SK-N-SH (cell line): ENCODE data around the gene ZAP70. TPM values are rescaled to one million over a fixed set of nuclear protein-coding genes. Genes with fewer than 3 reads are reported as not detected.

Source experiments
- CTCF ChIA-PET: fragments of 300-600, 350-600 bp; formaldehyde crosslinking; extraction: SDS; loops from one replicate; lab custom pipeline; 2021; lab: Yijun Ruan, JAX
- POLR2A ChIA-PET: fragments of 350-600 bp; sonication (Branson Sonifier 250); formaldehyde crosslinking; extraction: SDS; loops from one replicate; lab custom pipeline; 2020; ENCODE audit warnings: antibody characterized with exemption, inconsistent platforms; lab: Yijun Ruan, JAX
- DNase-seq: peaks from one replicate; pipeline ENCODE4 v3.0.0; 2012
- H2AFZ ChIP-seq: fragments of 200-600 bp; sonication (generic); 2 replicates; pipeline ENCODE4 v1.8.1; 2016; ENCODE audit warnings: antibody characterized with exemption, mild to moderate bottlenecking, low read depth
- H3F3A ChIP-seq: fragments of 200-600 bp; sonication (generic); replicated peaks from 2 replicates; pipeline ENCODE3; 2016; ENCODE audit warnings: antibody characterized with exemption, mild to moderate bottlenecking; ENCODE audit not compliant: insufficient read depth
- H3K27ac ChIP-seq, 2 experiments: fragments of 200-500 bp in 1 of 2; fragments of 200-600 bp in 1 of 2; sonication (Bioruptor generic) in 1 of 2; sonication (generic), shearing (Covaris generic) in 1 of 2; 2 replicates each; pipeline versions ENCODE4 v1.5.1 to v1.6.1; 2014 to 2016; ENCODE audit warnings: low read depth in 2 of 2, inconsistent platforms in 1 of 2, low read length in 1 of 2, mild to moderate bottlenecking in 1 of 2, mixed read lengths in 1 of 2
- H3K27me3 ChIP-seq: fragments of 200-600 bp; sonication (generic), shearing (Covaris generic); 2 replicates; pipeline ENCODE4 v1.6.1; 2016; ENCODE audit warnings: mixed run types; ENCODE audit not compliant: insufficient read depth
- H3K36me3 ChIP-seq, 2 experiments: fragments of 200-500 bp in 1 of 2; fragments of 200-600 bp in 1 of 2; sonication (Bioruptor generic) in 1 of 2; sonication (generic) in 1 of 2; replicated peaks in 1 of 2; 2 replicates each; pipeline versions ENCODE3 to v1.5.1; 2014 to 2016; ENCODE audit warnings: low read length in 1 of 2, mild to moderate bottlenecking in 1 of 2; ENCODE audit not compliant: insufficient read depth in 2 of 2, control insufficient read depth in 1 of 2
- H3K4me1 ChIP-seq, 2 experiments: fragments of 200-500 bp in 1 of 2; fragments of 200-600 bp in 1 of 2; sonication (Bioruptor generic) in 1 of 2; sonication (generic), shearing (Covaris generic) in 1 of 2; 2 replicates each; pipeline versions ENCODE4 v1.5.1 to v1.6.1; 2014 to 2016; ENCODE audit warnings: low read depth in 1 of 2, low read length in 1 of 2, mixed run types in 1 of 2; ENCODE audit not compliant: insufficient read depth in 2 of 2, control insufficient read depth in 1 of 2
- H3K4me2 ChIP-seq: fragments of 200-600 bp; sonication (generic), shearing (Covaris generic); 2 replicates; pipeline ENCODE4 v1.6.1; 2017; ENCODE audit warnings: mixed run types
- H3K4me3 ChIP-seq, 2 experiments: fragments of 200-500 bp in 1 of 2; fragments of 200-600 bp in 1 of 2; sonication (Bioruptor generic) in 1 of 2; sonication (generic), shearing (Covaris generic) in 1 of 2; 2 replicates each; pipeline versions ENCODE4 v1.5.1 to v1.8.1; 2014 to 2016; ENCODE audit warnings: low read depth in 2 of 2, inconsistent platforms in 1 of 2, low read length in 1 of 2, mild to moderate bottlenecking in 1 of 2, mixed read lengths in 1 of 2, moderate library complexity in 1 of 2
- H3K79me2 ChIP-seq: fragments of 200-600 bp; sonication (generic); 2 replicates; pipeline ENCODE4 v1.8.1; 2017; ENCODE audit warnings: mild to moderate bottlenecking; ENCODE audit not compliant: insufficient read depth
- H3K9ac ChIP-seq: fragments of 200-600 bp; sonication (generic); 2 replicates; pipeline ENCODE4 v1.6.1; 2017; ENCODE audit warnings: mixed run types
- H3K9me2 ChIP-seq: fragments of 200-600 bp; sonication (generic); 2 replicates; pipeline ENCODE4 v1.6.1; 2017; ENCODE audit warnings: mixed run types
- H3K9me3 ChIP-seq: fragments of 200-600 bp; sonication (generic); 2 replicates; pipeline ENCODE4 v1.6.1; 2017; ENCODE audit warnings: mixed run types, mild to moderate bottlenecking, moderate library complexity
- H4K20me1 ChIP-seq: fragments of 200-600 bp; sonication (generic); 2 replicates; pipeline ENCODE4 v1.6.1; 2017; ENCODE audit warnings: mild to moderate bottlenecking, mixed run types; ENCODE audit not compliant: insufficient read depth
- CHD2 ChIP-seq: fragments of 150-350 bp; IDR thresholded peaks from 2 replicates; pipeline ENCODE4 v1.6.1; 2018; ENCODE audit warnings: low read length; ENCODE audit not compliant: partially characterized antibody
- CTCF ChIP-seq: fragments of 200-600 bp; sonication (generic); IDR thresholded peaks from 2 replicates; pipeline ENCODE4 v1.6.1; 2017; ENCODE audit warnings: antibody characterized with exemption, mild to moderate bottlenecking, moderate library complexity
- ELF1 ChIP-seq: IDR thresholded peaks from 2 replicates; pipeline ENCODE4 v1.4.0; 2012
- EZH2phosphoT487 ChIP-seq: fragments of 200-600 bp; sonication (generic); IDR thresholded peaks from 2 replicates; pipeline ENCODE4 v1.6.1; 2017; ENCODE audit warnings: low read depth, mixed run types, mild to moderate bottlenecking, antibody characterized with exemption, moderate library complexity, borderline replicate concordance
- GABPA ChIP-seq: IDR thresholded peaks from 2 replicates; pipeline ENCODE4 v1.4.0; 2012; ENCODE audit warnings: low read depth, mild to moderate bottlenecking
- GATA2 ChIP-seq: sonication (generic); formaldehyde crosslinking; IDR thresholded peaks from 2 replicates; pipeline ENCODE4 v1.5.0; 2020; ENCODE audit warnings: mild to moderate bottlenecking, missing genetic modification reagents
- JUND ChIP-seq: IDR thresholded peaks from 2 replicates; pipeline ENCODE4 v1.4.0; 2012
- MEF2A ChIP-seq: IDR thresholded peaks from 2 replicates; pipeline ENCODE4 v1.4.0; 2012; ENCODE audit warnings: low read depth, borderline replicate concordance
- MXI1 ChIP-seq: IDR thresholded peaks from 2 replicates; pipeline ENCODE4 v1.6.1; 2012; ENCODE audit warnings: mild to moderate bottlenecking, low read depth, low read length, improper control_type of control experiment
- NFIC ChIP-seq: IDR thresholded peaks from 2 replicates; pipeline ENCODE4 v1.4.0; 2012; ENCODE audit warnings: borderline replicate concordance
- NRF1 ChIP-seq: IDR thresholded peaks from 2 replicates; pipeline ENCODE4 v1.6.1; 2012; ENCODE audit warnings: low read depth, mild to moderate bottlenecking, low read length
- POLR2AphosphoS5 ChIP-seq: IDR thresholded peaks from 2 replicates; pipeline ENCODE4 v1.6.1; 2012; ENCODE audit warnings: low read depth, low read length
- RAD21 ChIP-seq: IDR thresholded peaks from 2 replicates; pipeline ENCODE4 v1.6.1; 2012; ENCODE audit warnings: mild to moderate bottlenecking, low read length
- RFX5 ChIP-seq: IDR thresholded peaks from 2 replicates; pipeline ENCODE4 v1.6.1; 2012; ENCODE audit warnings: mild to moderate bottlenecking, improper control_type of control experiment, low read length
- RXRA ChIP-seq: IDR thresholded peaks from 2 replicates; pipeline ENCODE4 v1.4.0; 2012; ENCODE audit warnings: low read depth, mild to moderate bottlenecking, borderline replicate concordance
- SIN3A ChIP-seq: IDR thresholded peaks from 2 replicates; pipeline ENCODE4 v1.6.1; 2012; ENCODE audit warnings: low read depth, mild to moderate bottlenecking, low read length, moderate library complexity, borderline replicate concordance
- SMC3 ChIP-seq: IDR thresholded peaks from 2 replicates; pipeline ENCODE4 v1.6.1; 2012; ENCODE audit warnings: low read depth, low read length, improper control_type of control experiment
- USF1 ChIP-seq: IDR thresholded peaks from 2 replicates; pipeline ENCODE4 v1.4.0; 2012; ENCODE audit warnings: low read depth, borderline replicate concordance
- WGBS: methylation state at CpG from one replicate; pipeline ENCODE4 v1.1.6; 2017; ENCODE audit warnings: low lambda C conversion rate; 5-methylcytosine and 5-hydroxymethylcytosine counted together
- polyA plus RNA-seq, 3 experiments: library from polyadenylated mRNA; depleted of rRNA; stranded (reverse); fragments of >200 nt; gene quantifications; 2 replicates each; pipeline ENCODE4 v1.2.3, GENCODE V29; 2012
- TF ChIP-seq, protein P1 (sequence below): fragments of 150-350 bp; IDR thresholded peaks from 2 replicates; pipeline ENCODE4 v1.6.1; 2017; ENCODE audit warnings: antibody characterized with exemption, low read length, low read depth, borderline replicate concordance
- TF ChIP-seq, protein P2 (sequence below): fragments of 150-350 bp; IDR thresholded peaks from 2 replicates; pipeline ENCODE4 v1.6.1; 2016; ENCODE audit warnings: mild to moderate bottlenecking, low read depth, low read length
- TF ChIP-seq, protein P3 (sequence below): IDR thresholded peaks from 2 replicates; pipeline ENCODE4 v1.4.0; 2012; ENCODE audit warnings: low read depth

ZAP70 gene
- polyA plus RNA-seq, 1 of the 3 experiments (the other 2 are of a cell fraction): 0.05 TPM

DNA sequence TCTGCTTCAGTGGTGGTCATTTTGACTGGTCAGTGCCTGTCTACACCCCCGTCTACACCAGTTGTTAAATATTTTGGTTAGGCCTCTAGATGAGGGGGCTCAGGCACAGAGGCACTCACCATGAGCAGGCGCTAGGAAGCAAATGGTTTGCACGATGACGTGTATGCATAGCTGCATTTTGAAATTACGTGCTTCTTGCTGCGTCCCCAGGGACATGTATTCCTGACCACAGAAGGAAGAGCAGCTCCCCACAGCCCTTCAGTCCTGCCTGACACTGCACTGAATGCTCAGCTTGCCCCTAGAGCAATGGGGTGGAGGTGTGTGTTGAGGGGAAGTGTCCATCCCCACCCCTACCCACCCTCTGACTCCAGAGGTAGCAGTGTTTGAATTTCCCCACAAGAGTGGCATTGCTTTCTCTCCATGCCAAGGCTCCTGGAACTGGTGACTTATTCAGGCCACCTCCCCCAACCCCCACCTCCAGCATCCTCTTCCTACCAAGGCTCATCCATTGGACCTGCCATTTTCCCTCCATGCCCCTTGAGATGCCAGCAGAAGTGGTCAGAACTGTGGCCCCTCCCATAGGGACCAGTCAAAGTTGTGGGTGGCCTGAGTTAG, 11.4 kb upstream of the ZAP70 start:
- ChIA-PET CTCF (interaction anchor here (1.2 to 6.4 kb wide), 3 partner anchors 38 to 684 kb away, joined by 5 to 59 read pairs (median 18); no protein-coding TSS in a partner anchor), POLR2A (no interaction called here)
- Histone ChIP-seq H3K9ac (no peak overlapping the region), H3K9me3 (no peaks in the 10 kb centered on the region), H3F3A (no peaks in the 10 kb centered on the region), H3K27me3 (no peaks in the 10 kb centered on the region), H3K9me2 (no peaks in the 10 kb centered on the region), H3K36me3 (no peaks in the 10 kb centered on the region), H3K4me3 (no peak overlapping the region), H4K20me1 (no peaks in the 10 kb centered on the region), H3K79me2 (no peaks in the 10 kb centered on the region), H3K4me2 (no peak overlapping the region), H3K4me1 (no peaks in the 10 kb centered on the region; a peak in 1 of 4 replicates), H2AFZ (no peak overlapping the region), H3K27ac (no peak overlapping the region)
- WGBS: 83% methylated on average over 1 of the region's 6 CpGs
- DNase-seq: no peak
- TF ChIP-seq MXI1: no peak
- no peak for TF ChIP-seq NRF1
- TF ChIP-seq RXRA: no peak
- no peak for TF ChIP-seq USF1
- TF ChIP-seq JUND: no peak
- no peak for TF ChIP-seq SMC3
- no peak for TF ChIP-seq GATA2 (CRISPR knock-in tag)
- TF ChIP-seq MEF2A: no peak
- no peak for TF ChIP-seq RFX5
- TF ChIP-seq POLR2AphosphoS5: no peak
- TF ChIP-seq NFIC: no peak

DNA sequence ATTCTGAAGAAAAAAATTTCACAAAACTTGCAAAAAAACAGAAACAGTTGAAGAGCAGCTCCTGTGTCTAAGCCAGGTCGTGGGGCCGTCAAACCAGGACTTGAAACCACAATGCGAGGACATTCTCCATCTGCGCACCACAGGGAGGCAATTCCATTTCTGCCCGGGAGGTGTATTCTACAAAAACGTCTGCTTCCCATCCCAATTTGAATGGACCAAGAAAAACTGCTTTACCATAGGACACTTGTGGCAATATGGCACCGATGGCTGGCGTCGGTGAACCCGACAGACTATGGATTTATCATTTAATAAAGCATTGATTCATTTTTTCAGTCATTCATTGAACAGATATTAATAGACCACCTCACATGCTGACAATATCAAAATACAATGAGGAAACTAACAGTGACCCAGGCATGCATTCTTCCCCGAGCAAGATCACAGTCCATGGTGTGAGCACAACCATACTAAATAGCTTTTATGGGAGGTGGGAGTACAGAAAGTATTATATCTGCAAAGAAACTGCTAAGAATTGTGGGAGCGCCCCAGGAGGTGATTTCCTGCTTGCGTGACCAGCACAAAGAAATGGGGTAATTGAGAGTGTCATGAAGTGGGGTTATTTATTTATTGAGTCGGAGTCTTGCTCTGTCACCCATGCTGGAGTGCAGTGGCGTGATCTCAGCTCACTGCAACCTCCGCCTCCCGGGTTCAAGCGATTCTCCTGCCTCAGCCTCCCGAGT, 10.5 kb upstream of the ZAP70 start:
- CTCF ChIA-PET: interaction anchor here (1.2 to 1.3 kb wide), 2 partner anchors 112 to 566 kb away, joined by 3 to 5 read pairs; no protein-coding TSS in a partner anchor
- 73% methylated on average over 17 of the region's 19 CpGs for WGBS
- no peaks in the 10 kb centered on the region for H3K36me3 ChIP-seq
- TF ChIP-seq EZH2phosphoT487: no peak
- no peak for TF ChIP-seq ELF1
- TF ChIP-seq CHD2: no peak
- TF ChIP-seq POLR2AphosphoS5: no peak
- TF ChIP-seq GATA2 (CRISPR knock-in tag): no peak
- TF ChIP-seq RAD21: no peak
- TF ChIP-seq SIN3A: no peak
- TF ChIP-seq, protein P1, sequence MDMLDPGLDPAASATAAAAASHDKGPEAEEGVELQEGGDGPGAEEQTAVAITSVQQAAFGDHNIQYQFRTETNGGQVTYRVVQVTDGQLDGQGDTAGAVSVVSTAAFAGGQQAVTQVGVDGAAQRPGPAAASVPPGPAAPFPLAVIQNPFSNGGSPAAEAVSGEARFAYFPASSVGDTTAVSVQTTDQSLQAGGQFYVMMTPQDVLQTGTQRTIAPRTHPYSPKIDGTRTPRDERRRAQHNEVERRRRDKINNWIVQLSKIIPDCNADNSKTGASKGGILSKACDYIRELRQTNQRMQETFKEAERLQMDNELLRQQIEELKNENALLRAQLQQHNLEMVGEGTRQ: no peak
- TF ChIP-seq CTCF: no peak
- TF ChIP-seq, protein P2, sequence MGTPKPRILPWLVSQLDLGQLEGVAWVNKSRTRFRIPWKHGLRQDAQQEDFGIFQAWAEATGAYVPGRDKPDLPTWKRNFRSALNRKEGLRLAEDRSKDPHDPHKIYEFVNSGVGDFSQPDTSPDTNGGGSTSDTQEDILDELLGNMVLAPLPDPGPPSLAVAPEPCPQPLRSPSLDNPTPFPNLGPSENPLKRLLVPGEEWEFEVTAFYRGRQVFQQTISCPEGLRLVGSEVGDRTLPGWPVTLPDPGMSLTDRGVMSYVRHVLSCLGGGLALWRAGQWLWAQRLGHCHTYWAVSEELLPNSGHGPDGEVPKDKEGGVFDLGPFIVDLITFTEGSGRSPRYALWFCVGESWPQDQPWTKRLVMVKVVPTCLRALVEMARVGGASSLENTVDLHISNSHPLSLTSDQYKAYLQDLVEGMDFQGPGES: no peak
- no peak for TF ChIP-seq RFX5
- TF ChIP-seq GABPA: no peak
- TF ChIP-seq, protein P3, sequence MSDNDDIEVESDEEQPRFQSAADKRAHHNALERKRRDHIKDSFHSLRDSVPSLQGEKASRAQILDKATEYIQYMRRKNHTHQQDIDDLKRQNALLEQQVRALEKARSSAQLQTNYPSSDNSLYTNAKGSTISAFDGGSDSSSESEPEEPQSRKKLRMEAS: no peak

More for the DNA sequence above, 10.5 kb upstream of the ZAP70 start:
- Histone ChIP-seq H3K9me3 (no peaks in the 10 kb centered on the region), H3K27ac (no peak overlapping the region), H2AFZ (no peak overlapping the region), H3F3A (no peaks in the 10 kb centered on the region), H3K4me3 (no peak overlapping the region), H3K4me1 (no peaks in the 10 kb centered on the region; a peak in 1 of 4 replicates), H4K20me1 (no peaks in the 10 kb centered on the region), H3K79me2 (no peaks in the 10 kb centered on the region), H3K9ac (no peak overlapping the region), H3K9me2 (no peaks in the 10 kb centered on the region), H3K27me3 (no peaks in the 10 kb centered on the region), H3K4me2 (no peak overlapping the region)
- DNase-seq: no peak
- POLR2A ChIA-PET: no interaction called here
